ENCODE measurements around the gene CDH23.

The CDH23 gene

GRCh38 chr10:71369602-71370001 is 27.1 kb upstream of the CDH23 start:
- DNase-seq (ENCODE audit: low read depth in 2 of 2): no peak

DNA sequence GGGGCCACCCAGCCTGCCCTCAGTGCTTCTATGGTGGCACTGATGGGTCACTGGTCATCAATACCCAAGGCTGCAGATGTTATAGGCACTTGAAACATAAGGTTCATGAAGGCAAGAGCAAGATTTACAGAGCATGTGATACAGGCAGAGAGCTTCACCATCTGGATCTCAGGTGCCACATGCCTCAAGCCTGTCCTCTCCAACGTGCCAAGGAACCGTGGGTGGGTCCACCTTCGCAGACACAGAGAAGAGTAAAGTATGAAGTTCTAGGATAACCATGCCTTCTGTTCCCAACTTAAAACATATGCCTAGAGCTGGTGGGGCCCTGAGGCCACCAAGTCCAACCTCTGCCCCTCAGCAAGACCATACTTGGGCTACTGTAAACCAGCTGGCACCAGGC is 26.7 kb upstream of the CDH23 start:
- DNase-seq (ENCODE audit: low read depth in 2 of 2): no peak

GRCh38 chr10:71371750-71372166 is 25.0 kb upstream of the CDH23 start:
- no peak for DNase-seq (ENCODE audit: low read depth in 2 of 2)

DNA sequence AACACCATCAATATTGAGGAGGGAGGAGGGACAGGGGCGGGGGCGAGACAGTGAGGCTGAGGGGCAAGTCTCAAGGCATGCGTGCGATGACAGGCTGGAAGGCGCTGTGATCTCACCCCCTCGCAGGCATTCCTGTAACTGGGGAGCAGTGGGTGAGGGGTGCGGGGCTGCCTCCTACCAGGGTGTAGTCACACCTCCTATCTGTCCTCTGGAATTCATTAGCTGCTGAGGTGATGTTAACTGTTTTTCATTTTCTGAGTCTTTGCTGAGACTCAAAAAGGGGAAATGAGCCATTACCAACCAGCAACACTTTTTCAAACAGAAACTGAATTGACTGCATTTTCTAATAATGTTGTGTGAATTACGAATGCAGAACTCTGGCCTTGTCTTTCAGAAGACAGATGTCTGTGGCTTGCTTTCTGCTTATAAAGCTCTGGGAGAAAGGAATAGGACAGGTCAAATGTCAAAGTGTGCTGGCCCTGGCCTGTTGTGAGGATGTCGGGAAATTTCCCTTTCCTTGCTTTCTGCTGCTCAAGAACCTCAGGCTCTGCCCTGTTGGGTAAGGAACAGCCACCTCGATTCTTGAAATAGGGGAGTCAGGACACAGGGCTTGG is 23.7 kb upstream of the CDH23 start:
- no peak for DNase-seq (ENCODE audit: low read depth in 2 of 2)

- DNase-seq (ENCODE audit: low read depth in 2 of 2): no peak
Observed at GRCh38 chr10:71374481-71375233, 22.1 kb upstream of the CDH23 start.

DNA sequence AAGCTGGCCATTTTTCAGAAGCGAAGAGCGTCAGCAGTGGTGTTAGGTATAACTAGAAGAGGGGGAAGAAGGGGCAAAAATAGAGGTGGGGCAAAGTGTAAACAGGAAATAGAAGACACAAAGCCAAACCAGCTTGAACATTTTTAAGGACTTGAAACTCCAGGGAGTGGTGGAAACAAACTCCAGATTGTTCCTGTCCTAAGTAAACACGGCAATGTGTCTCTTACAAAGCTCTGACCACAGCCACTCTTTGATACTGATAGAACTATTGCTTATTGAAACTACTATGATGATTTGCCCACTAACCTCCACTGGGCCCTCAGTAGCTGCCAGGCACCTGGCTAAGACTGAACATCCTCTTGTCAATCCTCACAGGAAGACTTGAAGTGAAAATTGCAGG is 20.8 kb upstream of the CDH23 start:
- no peak for DNase-seq (ENCODE audit: low read depth in 2 of 2)

DNA sequence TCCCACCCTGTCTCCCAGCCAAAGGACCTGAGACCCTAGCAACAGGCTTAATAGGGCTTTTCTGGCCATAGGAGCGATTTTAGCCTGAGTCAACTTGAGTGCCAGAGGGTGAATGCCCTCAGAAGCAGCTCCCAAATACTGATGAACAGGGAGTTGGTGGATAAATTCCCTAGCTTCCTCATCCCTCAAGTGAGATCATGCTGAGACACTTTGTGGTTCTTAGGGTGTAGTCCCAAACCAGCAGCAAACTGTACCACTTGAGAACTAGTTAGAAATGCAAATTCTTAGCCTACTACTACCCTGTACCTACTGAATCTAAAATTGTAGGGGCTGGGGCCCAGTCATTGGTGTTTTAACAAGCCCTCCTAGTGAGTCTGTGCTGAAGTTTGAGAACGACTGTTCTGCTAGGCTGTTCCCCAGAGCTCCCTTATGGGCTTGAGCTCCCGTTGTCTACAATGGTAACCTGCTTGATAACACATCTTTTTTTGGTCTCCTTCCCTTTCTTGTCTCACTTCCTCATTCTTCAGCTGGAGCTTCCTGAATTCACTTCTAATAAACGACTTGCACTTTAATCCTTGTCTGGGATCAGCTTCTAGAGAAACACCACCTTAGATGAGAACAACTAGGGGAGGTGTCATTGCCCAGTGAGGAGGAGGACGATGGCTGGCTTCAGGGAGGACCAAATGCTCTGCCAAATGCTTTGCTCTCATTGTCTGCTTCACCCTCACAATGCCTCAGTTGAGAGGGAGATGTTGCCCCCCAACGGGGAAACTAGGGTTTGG is 18.2 kb upstream of the CDH23 start:
- DNase-seq (ENCODE audit: low read depth in 2 of 2): no peak

GRCh38 chr10:71379118-71379766 is 17.5 kb upstream of the CDH23 start:
- DNase-seq (ENCODE audit: low read depth in 2 of 2): no peak

- no peak for DNase-seq (ENCODE audit: low read depth in 2 of 2)
Observed at GRCh38 chr10:71380841-71381240, 15.9 kb upstream of the CDH23 start.

- DNase-seq (ENCODE audit: low read depth in 2 of 2): no peak
Observed at GRCh38 chr10:71381611-71382010, 15.1 kb upstream of the CDH23 start.

GRCh38 chr10:71382028-71382427 is 14.7 kb upstream of the CDH23 start:
- DNase-seq (ENCODE audit: low read depth in 2 of 2): no peak

DNA sequence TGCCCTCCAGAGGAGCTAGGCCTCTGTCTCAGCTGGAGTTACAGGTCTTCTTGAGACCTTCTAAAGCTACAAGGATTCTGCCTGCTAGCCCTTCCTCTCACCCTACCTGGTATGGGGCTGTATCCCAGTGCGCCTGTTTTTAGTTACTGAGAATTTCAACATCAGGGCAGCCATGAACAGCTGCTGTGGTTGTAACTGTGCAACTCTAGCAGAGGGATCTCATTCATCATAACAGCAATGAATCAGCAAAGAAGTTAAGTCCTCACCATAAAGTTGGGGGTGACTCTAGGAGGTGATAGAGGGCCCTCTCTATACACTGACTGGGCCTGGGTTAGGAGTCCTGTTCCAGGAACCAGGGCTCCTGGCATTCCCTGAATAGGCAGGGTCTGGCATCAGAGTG is 14.0 kb upstream of the CDH23 start:
- DNase-seq (ENCODE audit: low read depth in 2 of 2): no peak

- DNase-seq (ENCODE audit: low read depth in 2 of 2): peak; percentile 67 to 72
Observed at GRCh38 chr10:71383972-71384687, 12.6 kb upstream of the CDH23 start.

DNA sequence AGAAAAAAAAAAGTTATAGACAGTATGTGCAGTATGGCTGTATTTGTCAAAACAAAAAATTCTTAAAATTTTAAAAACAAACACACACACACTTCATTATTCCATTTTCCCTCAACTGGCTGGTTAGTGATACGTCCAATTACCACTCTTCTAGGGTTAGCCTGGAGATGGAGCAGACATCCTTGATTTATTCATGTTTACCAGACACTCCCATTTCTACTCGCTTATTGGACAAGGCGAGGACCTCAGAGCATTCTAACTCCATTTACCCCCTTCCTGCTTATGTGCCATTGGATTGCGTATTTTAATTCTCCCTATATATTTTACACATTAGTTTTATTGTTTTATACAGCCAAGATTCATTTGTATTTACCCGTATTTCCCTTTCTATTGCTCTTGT is 8.5 kb upstream of the CDH23 start:
- DNase-seq (ENCODE audit: low read depth in 2 of 2): no peak

DNA sequence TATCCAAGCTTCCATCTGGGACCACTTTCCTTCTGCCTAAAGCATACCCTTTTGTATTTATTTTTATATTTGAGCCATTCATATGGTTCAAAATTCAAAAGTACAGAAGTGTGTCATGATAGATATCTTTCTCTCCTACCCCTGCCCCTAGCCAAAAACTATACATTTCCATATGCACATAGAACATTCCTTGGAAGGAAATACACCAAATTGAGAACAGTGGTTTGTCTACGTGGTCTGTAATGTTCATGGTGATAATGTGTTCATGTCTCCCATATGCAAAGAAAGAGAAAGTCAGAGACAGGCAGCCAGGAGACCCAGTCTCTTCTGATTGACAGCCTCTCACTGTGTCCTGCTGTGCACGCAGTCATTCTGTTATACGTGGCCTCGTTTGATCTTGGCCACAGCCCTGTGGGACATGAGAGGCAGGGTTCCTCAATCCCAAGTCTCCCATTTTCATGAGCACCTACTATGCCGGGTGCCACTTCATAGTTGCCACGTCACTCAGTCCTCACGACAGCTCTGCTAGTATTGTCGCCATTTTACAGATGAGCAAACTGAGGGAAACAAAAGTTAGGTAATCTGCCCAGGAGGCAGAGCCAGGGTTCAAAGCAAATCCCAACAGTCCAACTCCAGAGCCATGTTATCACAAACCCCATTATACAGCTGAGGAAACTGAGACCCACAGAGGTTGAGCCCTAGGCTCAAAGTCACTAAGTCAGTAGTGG is 8.0 kb upstream of the CDH23 start:
- no peak for DNase-seq (ENCODE audit: low read depth in 2 of 2)

- DNase-seq (ENCODE audit: low read depth in 2 of 2): no peak
Observed at GRCh38 chr10:71389768-71390460, 6.8 kb upstream of the CDH23 start.

DNA sequence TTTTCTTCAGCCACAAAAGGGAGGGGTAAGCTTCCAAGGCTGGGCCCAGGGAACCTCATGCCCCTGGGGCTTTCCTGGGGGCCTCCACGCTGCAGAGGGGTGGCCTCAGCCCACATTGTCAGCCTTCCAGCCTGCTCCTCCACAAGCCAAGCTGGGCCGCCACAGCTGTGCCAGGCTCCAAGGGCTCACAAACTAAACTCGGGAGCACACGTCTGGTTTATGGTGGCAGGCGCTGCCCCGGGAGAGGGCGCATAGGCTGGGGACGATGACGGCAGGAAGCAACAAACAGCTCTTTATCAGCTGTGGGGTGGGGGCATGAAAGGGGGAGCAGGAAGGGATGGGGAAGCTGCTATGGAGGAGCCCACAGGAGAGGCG is 6.3 kb upstream of the CDH23 start:
- no peak for DNase-seq (ENCODE audit: low read depth in 2 of 2)

- DNase-seq (ENCODE audit: low read depth in 2 of 2): no peak
Observed at GRCh38 chr10:71390921-71391690, 5.6 kb upstream of the CDH23 start.

DNA sequence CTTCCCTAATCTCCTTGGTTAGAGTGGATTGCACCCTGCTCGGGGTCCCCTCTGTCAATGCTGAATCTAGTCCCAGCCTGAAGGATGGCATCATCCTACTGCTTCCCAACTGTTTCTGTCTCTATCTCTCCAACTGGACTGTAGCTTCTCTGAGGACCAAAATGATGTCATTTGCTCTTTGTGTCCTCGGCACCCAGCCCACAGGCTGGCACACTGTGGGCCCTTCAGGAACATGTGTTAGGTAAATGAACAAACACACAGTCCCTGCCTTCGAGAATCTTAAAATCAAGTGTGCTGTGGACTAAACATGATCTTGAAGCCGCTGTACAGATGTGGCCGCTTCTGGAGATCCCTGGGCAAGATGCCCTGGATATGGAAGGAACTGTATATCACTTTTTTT is 5.0 kb upstream of the CDH23 start:
- no peak for DNase-seq (ENCODE audit: low read depth in 2 of 2)

DNA sequence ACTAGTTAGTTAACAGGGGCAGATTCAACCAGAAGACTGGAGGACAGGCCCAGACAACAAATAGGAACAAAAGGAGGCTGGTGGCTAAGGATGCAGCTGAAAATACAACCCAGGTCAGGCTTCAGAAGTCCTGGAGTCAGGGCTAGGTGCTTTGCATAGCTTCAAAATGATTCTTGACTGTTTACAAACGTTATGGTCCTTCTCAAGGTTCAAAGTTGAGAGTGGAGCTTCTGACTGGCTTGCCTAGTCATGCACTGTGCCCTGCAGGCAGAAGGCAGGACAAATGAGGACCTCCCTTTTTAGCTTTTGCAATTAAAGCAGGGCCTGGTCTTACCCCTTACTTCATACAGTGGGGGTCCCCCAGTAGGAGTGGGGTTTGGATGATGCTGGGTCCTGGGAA is 4.4 kb upstream of the CDH23 start:
- DNase-seq (ENCODE audit: low read depth in 2 of 2): no peak

All from stimulated activated CD4-positive, alpha-beta T cell treated with anti-CD3 and anti-CD28 coated beads, Interleukin-1b, Interleukin-23, amount 100 ng/mL, for 4 hours (primary cell).